ENCODE results near the gene ZSCAN16. TPM values are rescaled to one million over a fixed set of nuclear protein-coding genes. Genes with fewer than 3 reads are reported as not detected.
"Not testable (repeated sequence)": the region's sequence is repeated elsewhere in the genome, so short reads cannot be mapped to it uniquely, and the experiment has no call there.

ZSCAN16 gene
- total and polyA plus RNA-seq, 3 donors from 2014 or later: 3.5 to 4.4 (median 3.6) TPM

DNA sequence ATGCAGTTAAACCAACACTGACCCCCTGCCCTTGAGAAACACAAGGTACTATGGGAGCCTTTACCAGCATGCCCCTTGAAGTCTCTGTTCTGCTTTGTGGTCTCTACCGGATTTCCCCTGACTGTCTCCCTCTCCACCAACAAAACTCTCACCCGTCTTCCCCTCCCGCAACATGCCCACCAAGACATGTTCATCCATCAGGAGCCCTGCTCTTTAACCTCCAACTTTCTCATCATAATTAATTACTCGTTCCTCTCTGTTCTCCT, 43.0 kb upstream of the ZSCAN16 start:
- intact Hi-C loops (cut with DNase I; ENCODE audit: low total_unique reads): loop anchor here (5.0 kb wide), 1 partner anchor 256 kb away; the partner anchor contains the start of gene ZSCAN31

DNA sequence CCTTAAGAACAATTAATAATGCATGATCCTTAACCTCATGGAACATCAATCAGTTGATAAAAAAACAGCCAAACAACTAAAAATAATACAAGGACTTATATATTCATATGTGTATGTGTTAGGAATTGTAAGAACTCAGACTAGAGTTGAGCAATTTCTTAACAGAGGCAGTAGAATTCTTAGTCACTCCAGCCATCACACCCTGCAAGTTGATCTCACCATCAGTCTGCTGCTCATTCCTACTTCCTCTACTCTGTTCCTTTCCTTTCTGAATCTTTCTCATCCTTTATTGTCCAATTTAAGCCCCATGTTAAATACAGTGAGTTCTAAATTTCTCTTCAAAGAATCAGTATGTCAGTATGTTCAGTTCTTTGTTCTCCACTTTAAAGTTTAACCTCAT, 41.5 kb upstream of the ZSCAN16 start:
- Histone ChIP-seq H3K4me1 (peaks cover 11% of the 10 kb centered on the region), H3K4me3 (no peak overlapping the region), H3K36me3 (ENCODE audit: low read depth, missing control alignments) (no peaks in the 10 kb centered on the region), H3K9me3 (no peaks in the 10 kb centered on the region), H3K27ac (no peak overlapping the region), H3K27me3 (no peaks in the 10 kb centered on the region)
- no peak for DNase-seq
- TF ChIP-seq, protein P1, sequence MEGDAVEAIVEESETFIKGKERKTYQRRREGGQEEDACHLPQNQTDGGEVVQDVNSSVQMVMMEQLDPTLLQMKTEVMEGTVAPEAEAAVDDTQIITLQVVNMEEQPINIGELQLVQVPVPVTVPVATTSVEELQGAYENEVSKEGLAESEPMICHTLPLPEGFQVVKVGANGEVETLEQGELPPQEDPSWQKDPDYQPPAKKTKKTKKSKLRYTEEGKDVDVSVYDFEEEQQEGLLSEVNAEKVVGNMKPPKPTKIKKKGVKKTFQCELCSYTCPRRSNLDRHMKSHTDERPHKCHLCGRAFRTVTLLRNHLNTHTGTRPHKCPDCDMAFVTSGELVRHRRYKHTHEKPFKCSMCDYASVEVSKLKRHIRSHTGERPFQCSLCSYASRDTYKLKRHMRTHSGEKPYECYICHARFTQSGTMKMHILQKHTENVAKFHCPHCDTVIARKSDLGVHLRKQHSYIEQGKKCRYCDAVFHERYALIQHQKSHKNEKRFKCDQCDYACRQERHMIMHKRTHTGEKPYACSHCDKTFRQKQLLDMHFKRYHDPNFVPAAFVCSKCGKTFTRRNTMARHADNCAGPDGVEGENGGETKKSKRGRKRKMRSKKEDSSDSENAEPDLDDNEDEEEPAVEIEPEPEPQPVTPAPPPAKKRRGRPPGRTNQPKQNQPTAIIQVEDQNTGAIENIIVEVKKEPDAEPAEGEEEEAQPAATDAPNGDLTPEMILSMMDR (IDR thresholded peaks at IDR 0.05): no peak
- TF ChIP-seq POLR2A (IDR thresholded peaks at IDR 0.05): no peak
- intact Hi-C loops (cut with DNase I; ENCODE audit: low total_unique reads): loop anchor here (5.0 kb wide), 1 partner anchor 254 kb away; the partner anchor contains the start of gene ZSCAN31

More for the DNA sequence above, 43.0 kb upstream of the ZSCAN16 start:
- H3K36me3 ChIP-seq (ENCODE audit: low read depth, missing control alignments): no peaks in the 10 kb centered on the region
- H3K4me1 ChIP-seq: peaks cover 11% of the 10 kb centered on the region
- H3K9me3 ChIP-seq: no peaks in the 10 kb centered on the region
- peak overlapping the region; percentile 63 to 89 for H3K4me3 ChIP-seq
- no peaks in the 10 kb centered on the region for H3K27me3 ChIP-seq
- TF ChIP-seq, protein P1 (IDR thresholded peaks at IDR 0.05): no peak
- TF ChIP-seq POLR2A (IDR thresholded peaks at IDR 0.05): no peak
- WGBS, 2 donors: 5 to 9% methylated on average over 4 of the region's 4 CpGs
- DNase-seq: no peak
- H3K27ac ChIP-seq: peak overlapping the region; percentile 88 to 91

DNA sequence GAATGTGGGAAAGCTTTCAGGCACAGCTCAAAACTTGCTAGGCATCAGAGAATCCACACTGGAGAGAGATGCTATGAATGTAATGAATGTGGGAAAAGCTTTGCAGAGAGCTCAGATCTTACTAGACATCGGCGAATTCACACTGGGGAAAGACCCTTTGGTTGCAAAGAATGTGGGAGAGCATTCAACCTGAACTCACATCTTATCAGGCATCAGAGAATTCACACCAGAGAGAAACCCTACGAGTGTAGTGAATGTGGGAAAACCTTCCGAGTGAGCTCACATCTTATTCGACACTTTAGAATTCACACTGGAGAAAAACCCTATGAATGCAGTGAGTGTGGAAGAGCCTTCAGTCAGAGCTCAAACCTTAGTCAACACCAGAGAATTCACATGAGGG, 35.4 kb upstream of the ZSCAN16 start:
- intact Hi-C loops (cut with DNase I; ENCODE audit: low total_unique reads): no loop called here
- WGBS, 2 donors: 92 to 96% methylated on average over 5 of the region's 5 CpGs
- no peaks in the 10 kb centered on the region for H3K36me3 ChIP-seq (ENCODE audit: low read depth, missing control alignments)

DNA sequence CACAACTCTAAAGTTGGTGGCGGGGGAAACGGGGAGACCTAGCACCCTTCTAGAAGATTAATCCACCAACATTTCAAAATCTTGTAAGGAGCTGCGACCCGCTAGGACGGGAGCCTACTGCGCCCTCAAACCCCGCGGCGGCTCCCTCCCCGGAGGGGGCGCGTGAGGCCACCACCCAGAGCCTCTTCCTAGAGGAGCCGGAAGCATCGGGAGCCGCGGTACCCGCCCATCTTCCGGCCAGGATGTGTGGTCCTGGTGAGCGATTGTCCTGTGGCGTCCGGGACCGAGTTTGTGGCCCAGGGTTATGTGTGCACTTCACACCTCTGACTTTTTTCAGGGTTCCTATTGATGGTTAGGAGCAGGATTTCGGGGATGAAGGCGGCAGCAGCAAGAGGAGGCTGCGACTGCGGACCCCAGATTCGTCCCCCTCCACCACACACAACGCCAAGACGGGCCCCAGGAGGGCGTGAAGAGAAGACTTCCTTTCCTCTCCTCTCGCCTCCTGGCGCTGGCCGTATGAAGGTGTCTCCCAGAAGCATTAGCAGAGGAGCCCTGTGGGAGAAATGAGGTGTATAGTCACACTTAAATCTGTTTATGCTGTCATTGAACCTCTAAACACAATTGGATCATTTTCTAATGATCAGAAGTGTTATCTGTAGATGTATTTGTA, 33.4 kb upstream of the ZSCAN16 start:
- TF ChIP-seq, protein P1 (IDR thresholded peaks at IDR 0.05): no peak
- TF ChIP-seq POLR2A (IDR thresholded peaks at IDR 0.05): no peak
- Histone ChIP-seq H3K4me3 (peak overlapping the region; percentile 6 to 38), H3K4me1 (no peaks in the 10 kb centered on the region), H3K27ac (no peak overlapping the region), H3K9me3 (no peaks in the 10 kb centered on the region), H3K36me3 (ENCODE audit: low read depth, missing control alignments) (no peaks in the 10 kb centered on the region), H3K27me3 (no peaks in the 10 kb centered on the region)
- WGBS, 2 donors: 10 to 16% methylated on average over 17 to 33 of the region's 33 CpGs
- intact Hi-C loops (cut with DNase I; ENCODE audit: low total_unique reads): no loop called here
- DNase-seq: peak; percentile 55

More for the DNA sequence above, 35.4 kb upstream of the ZSCAN16 start:
- H3K4me3 ChIP-seq: no peak overlapping the region
- TF ChIP-seq, protein P1 (IDR thresholded peaks at IDR 0.05): no peak
- no peak for TF ChIP-seq POLR2A (IDR thresholded peaks at IDR 0.05)
- H3K27me3 ChIP-seq: no peaks in the 10 kb centered on the region
- no peaks in the 10 kb centered on the region for H3K4me1 ChIP-seq
- H3K27ac ChIP-seq: no peak overlapping the region
- no peaks in the 10 kb centered on the region for H3K9me3 ChIP-seq
- DNase-seq: no peak

DNA sequence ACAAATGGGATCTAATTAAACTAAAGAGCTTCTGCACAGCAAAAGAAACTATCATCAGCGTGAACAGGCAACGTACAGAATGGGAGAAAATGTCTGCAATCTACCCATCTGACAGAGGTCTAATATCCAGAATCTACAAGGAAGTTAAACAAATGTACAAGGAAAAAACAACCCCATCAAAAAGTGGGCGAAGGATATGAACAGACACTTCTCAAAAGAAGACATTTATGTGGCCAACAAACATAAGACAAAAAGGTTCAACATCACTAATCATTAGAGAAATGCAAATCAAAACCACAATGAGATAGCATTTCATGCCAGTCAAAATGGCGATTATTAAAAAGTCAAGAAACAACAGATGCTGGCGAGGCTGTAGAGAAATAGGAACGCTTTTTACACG, 22.2 kb upstream of the ZSCAN16 start:
- H3K36me3 ChIP-seq (ENCODE audit: low read depth, missing control alignments); H3K27me3 ChIP-seq; intact Hi-C loops (cut with DNase I; ENCODE audit: low total_unique reads); H3K4me1 ChIP-seq; H3K9me3 ChIP-seq; DNase-seq; H3K4me3 ChIP-seq; H3K27ac ChIP-seq: not testable (repeated sequence)
- 81 to 88% methylated on average over 7 of the region's 7 CpGs for WGBS, 2 donors

DNA sequence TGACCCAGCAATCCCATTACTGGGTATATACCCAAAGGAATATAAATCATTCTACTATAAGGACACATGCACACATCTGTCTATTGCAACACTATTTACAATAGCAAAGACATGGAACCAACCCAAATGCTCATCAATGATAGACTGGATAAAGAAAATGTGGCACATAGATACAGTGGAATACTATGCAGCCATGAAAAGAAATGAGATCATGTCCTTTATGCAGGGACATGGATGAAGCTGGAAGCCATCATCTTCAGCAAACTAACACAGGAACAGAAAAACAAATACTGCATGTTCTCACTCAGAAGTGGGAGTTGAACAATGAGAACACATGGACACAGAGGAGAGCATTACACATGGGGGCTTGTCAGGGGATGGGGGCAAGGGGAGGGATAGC, 21.7 kb upstream of the ZSCAN16 start:
- H3K4me1 ChIP-seq; H3K4me3 ChIP-seq; H3K27me3 ChIP-seq; DNase-seq; H3K9me3 ChIP-seq; H3K27ac ChIP-seq; H3K36me3 ChIP-seq (ENCODE audit: low read depth, missing control alignments); intact Hi-C loops (cut with DNase I; ENCODE audit: low total_unique reads): not testable (repeated sequence)
